ENCODE results near the gene SP1. TPM values are rescaled to one million over a fixed set of nuclear protein-coding genes. Genes with fewer than 3 reads are reported as not detected.

The SP1 gene
- total and polyA plus RNA-seq, 9 of the 15 experiments (the other 6 are each of a cell fraction or from before 2014, with no cell fraction given), result 8.0 to 65.5 (median 41.6) TPM

- TF ChIP-seq ZNF609 (CRISPR knock-in tag; IDR thresholded peaks at IDR 0.05; ENCODE audit: borderline replicate concordance) (no peak), ERF (CRISPR knock-in tag; IDR thresholded peaks at IDR 0.05) (peak; percentile 84), GTF2F1 (IDR thresholded peaks at IDR 0.05; ENCODE audit: low read depth, low read length) (no peak), ZNF699 (CRISPR knock-in tag; IDR thresholded peaks at IDR 0.05; ENCODE audit: insufficient replicate concordance) (no peak), POLR2G (IDR thresholded peaks at IDR 0.05; ENCODE audit: low read depth, low read length) (peak; percentile 76), XRCC3 (IDR thresholded peaks at IDR 0.05) (no peak), NELFE (IDR thresholded peaks at IDR 0.05; ENCODE audit: insufficient read depth, insufficient read length) (no peak), HOXB6 (CRISPR knock-in tag; IDR thresholded peaks at IDR 0.05; ENCODE audit: borderline replicate concordance) (no peak), DPF2 (IDR thresholded peaks at IDR 0.05) (no peak), NR1H2 (CRISPR knock-in tag; IDR thresholded peaks at IDR 0.05) (no peak), PATZ1 (CRISPR knock-in tag; IDR thresholded peaks at IDR 0.05; ENCODE audit: borderline replicate concordance) (peak; percentile 68; the same call in 1 of the 2 replicates), ZNF57 (CRISPR knock-in tag; IDR thresholded peaks at IDR 0.05) (no peak), HES1 (IDR thresholded peaks at IDR 0.05; ENCODE audit: low read depth) (no peak), NFRKB (IDR thresholded peaks at IDR 0.05; ENCODE audit: low read depth) (no peak), ETV6 (IDR thresholded peaks at IDR 0.05; ENCODE audit: borderline replicate concordance in 1 of 2, low read depth in 2 of 2, low read length in 1 of 2) (no peak), ETV6 (CRISPR knock-in tag; IDR thresholded peaks at IDR 0.05; ENCODE audit: borderline replicate concordance) (no peak), XRCC5 (IDR thresholded peaks at IDR 0.05; ENCODE audit: low read depth, low read length) (no peak), ZBTB8A (IDR thresholded peaks at IDR 0.05; ENCODE audit: partially characterized antibody) (no peak), LARP7 (IDR thresholded peaks at IDR 0.05) (no peak), SREBF2 (CRISPR knock-in tag; IDR thresholded peaks at IDR 0.05) (no peak), MXI1 (IDR thresholded peaks at IDR 0.05; ENCODE audit: low read depth, low read length) (no peak)
Measured at GRCh38 chr12:53378724-53379388, 1.1 kb upstream of the SP1 start (continued).
